ENCODE data around the gene ERAL1.
"Not testable (repeated sequence)": the region's sequence is repeated elsewhere in the genome, so short reads cannot be mapped to it uniquely, and the experiment has no call there.

Gene ERAL1

GRCh38 chr17:28854457-28855335 is at the start of gene ERAL1:
Gene ERAL1 (plus strand): TSS chr17:28855016. CDS start chr17:28855035, 19 bp downstream.
- DNase-seq: peak; percentile 63 to 87

GRCh38 chr17:28807925-28808634 is 46.7 kb upstream of the ERAL1 start:
- peak in 1 of 2 experiments; percentile 46 for DNase-seq

GRCh38 chr17:28810437-28810836 is 44.4 kb upstream of the ERAL1 start:
- no peak for DNase-seq

- DNase-seq: peak in 1 of 2 experiments; percentile 13
These were observed 43.1 kb upstream of the ERAL1 start for GRCh38 chr17:28811651-28812090.

GRCh38 chr17:28812091-28812747 is 42.6 kb upstream of the ERAL1 start:
- peak; percentile 94 to 95 for DNase-seq

- DNase-seq: peak in 1 of 2 experiments; percentile 73
These were observed 42.0 kb upstream of the ERAL1 start for GRCh38 chr17:28812748-28813377.

GRCh38 chr17:28816540-28816939 is 38.3 kb upstream of the ERAL1 start:
- DNase-seq: no peak

- peak in 1 of 2 experiments; percentile 22 for DNase-seq
These were observed 36.0 kb upstream of the ERAL1 start for GRCh38 chr17:28818819-28819221.

- DNase-seq: no peak
These were observed 35.2 kb upstream of the ERAL1 start for GRCh38 chr17:28819582-28819981.

GRCh38 chr17:28827672-28828071 is 27.1 kb upstream of the ERAL1 start:
- DNase-seq: no peak

- no peak for DNase-seq
These were observed 26.3 kb upstream of the ERAL1 start for GRCh38 chr17:28828294-28829040.

- DNase-seq: no peak
These were observed 20.4 kb upstream of the ERAL1 start for GRCh38 chr17:28834420-28834819.

- not testable (repeated sequence) for DNase-seq
These were observed 18.3 kb upstream of the ERAL1 start for GRCh38 chr17:28836541-28836940.

- DNase-seq: no peak
These were observed 15.6 kb upstream of the ERAL1 start for GRCh38 chr17:28839221-28839620.

- DNase-seq: peak in 1 of 2 experiments; percentile 8
These were observed 12.9 kb upstream of the ERAL1 start for GRCh38 chr17:28841901-28842281.

GRCh38 chr17:28842282-28843012 is 12.4 kb upstream of the ERAL1 start, which contains the start of gene FAM222B:
Gene FAM222B (minus strand): TSS chr17:28842790. CDS start chr17:28766667, 76,123 bp downstream.
- DNase-seq: peak; percentile 74 to 85

- no peak for DNase-seq
These were observed 11.0 kb upstream of the ERAL1 start for GRCh38 chr17:28843816-28844148.

GRCh38 chr17:28846231-28846630 is 8.6 kb upstream of the ERAL1 start:
- DNase-seq: no peak

GRCh38 chr17:28846699-28847098 is 8.1 kb upstream of the ERAL1 start:
- DNase-seq: not testable (repeated sequence)

GRCh38 chr17:28848667-28849066 is 6.1 kb upstream of the ERAL1 start:
- not testable (repeated sequence) for DNase-seq

GRCh38 chr17:28849281-28849680 is 5.5 kb upstream of the ERAL1 start:
- DNase-seq: no peak

All from NCI-H2081 (cell line).